Left ventricle myocardium inferior (tissue), 1 donor: ENCODE measurements around the gene AGTR1. TPM values are rescaled to one million over a fixed set of nuclear protein-coding genes. Genes with fewer than 3 reads are reported as not detected.

ENCODE experiments used
- DNase-seq: peaks from one replicate; pipeline ENCODE4 v3.0.0-alpha.2; 2020
- H3K27ac ChIP-seq: fragments of 200-600 bp; replicated peaks from 2 replicates; pipeline ENCODE4 v1.8.0; 2021
- H3K27me3 ChIP-seq: fragments of 200-600 bp; 2 replicates; pipeline ENCODE4 v1.8.0; 2021; ENCODE audit warnings: low read depth
- H3K36me3 ChIP-seq: fragments of 200-600 bp; 2 replicates; pipeline ENCODE4 v1.8.0; 2021
- H3K4me1 ChIP-seq: fragments of 200-600 bp; 2 replicates; pipeline ENCODE4 v1.8.0; 2021
- H3K4me3 ChIP-seq: fragments of 200-600 bp; 2 replicates; pipeline ENCODE4 v1.8.0; 2021; ENCODE audit warnings: mild to moderate bottlenecking, moderate library complexity
- H3K9me3 ChIP-seq: fragments of 200-600 bp; replicated peaks from 2 replicates; pipeline ENCODE4 v1.8.0; 2021
- CTCF ChIP-seq: fragments of 200-600 bp; IDR thresholded peaks from 2 replicates; pipeline ENCODE4 v1.8.0; 2021; ENCODE audit warnings: antibody characterized with exemption, mild to moderate bottlenecking, borderline replicate concordance
- intact Hi-C: fragments of 100-400 bp; cut with micrococcal nuclease; formaldehyde crosslinking; loops from one replicate; pipeline ENCODE4 v1.11.0; 2022
- total RNA-seq: library from RNA; stranded (reverse); fragmentation: NEBNext Ultra II Directional; extraction: Animal tissue kit (Norgen Biotek cat#: 25700); gene quantifications from one replicate; pipeline ENCODE4 v1.2.1, GENCODE V29; 2021
- donor health status: DM: no; HTN: yes; CAD: no; lungs with severe emphysema.

AGTR1 gene
- total RNA-seq, 1 donor from 2014 or later = 1.2 TPM

DNA sequence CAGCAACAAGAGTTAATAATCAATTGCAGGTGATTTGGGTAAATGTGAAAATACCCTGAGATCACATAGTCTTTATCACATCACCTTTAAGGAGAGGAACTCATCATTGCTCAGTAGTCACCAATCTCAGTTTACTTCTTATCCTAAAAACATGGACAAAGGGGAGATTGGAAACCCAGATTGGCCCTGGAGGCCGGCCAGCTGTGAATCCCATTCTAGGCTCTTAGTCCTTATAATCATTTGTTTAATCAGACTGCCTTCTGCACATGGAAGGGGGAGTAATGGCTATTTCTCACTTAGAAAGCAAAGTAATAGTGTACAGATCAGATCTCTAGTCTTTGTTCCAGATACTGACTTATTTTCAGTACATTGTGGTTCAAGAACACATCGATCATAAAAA is 92.7 kb downstream of the AGTR1 start:
- Histone ChIP-seq H3K36me3 (no peaks in the 10 kb centered on the region), H3K9me3 (peaks cover 9% of the 10 kb centered on the region), H3K4me1 (no peaks in the 10 kb centered on the region), H3K4me3 (no peak overlapping the region), H3K27ac (peak overlapping the region; percentile 1), H3K27me3 (no peaks in the 10 kb centered on the region)
- intact Hi-C loops = no loop called here
- no peak for TF ChIP-seq CTCF
- DNase-seq = no peak

DNA sequence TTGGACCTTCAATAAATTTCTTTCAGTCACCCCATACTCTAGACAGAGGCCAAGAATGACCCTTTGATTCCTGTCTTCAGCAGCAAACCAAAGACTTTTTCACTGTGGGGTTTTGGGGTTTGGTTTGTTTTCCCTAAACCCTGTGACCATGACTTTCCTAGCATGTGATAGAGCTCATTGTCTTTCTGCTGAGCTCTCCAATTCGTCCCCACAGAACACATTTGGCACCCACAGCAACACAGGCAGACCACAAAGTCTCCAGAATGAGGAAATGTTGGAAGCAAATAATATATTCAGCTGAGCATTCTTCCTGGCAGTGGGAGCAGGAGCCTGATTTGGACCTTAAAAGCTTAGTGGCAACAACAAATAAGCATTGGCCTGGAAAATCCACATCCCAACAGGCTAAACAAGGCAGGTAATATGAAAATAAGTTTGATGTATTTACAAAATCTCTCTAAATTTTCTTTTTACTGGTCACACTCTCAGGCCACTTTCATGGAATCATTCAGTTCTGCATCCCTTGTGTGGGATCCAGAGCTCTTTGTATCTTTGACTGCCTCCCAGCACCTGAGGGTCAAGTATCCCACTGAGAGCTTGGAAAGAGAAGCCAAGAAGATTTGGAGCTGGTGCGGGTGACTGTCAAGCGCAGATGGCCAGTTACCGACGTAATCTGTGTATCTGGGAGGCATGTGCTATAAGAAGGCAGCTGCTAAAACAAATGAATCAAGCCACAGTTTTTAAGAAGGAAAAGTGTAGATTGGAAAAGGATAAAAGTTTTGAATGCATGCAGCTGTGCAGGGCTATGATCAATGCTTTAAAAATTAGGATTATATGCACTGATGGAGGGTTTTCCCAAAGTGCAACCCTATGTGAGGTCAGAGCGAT is 93.4 kb downstream of the AGTR1 start:
- no peaks in the 10 kb centered on the region for H3K4me1 ChIP-seq
- peaks cover 6% of the 10 kb centered on the region for H3K9me3 ChIP-seq
- H3K4me3 ChIP-seq = no peak overlapping the region
- no peaks in the 10 kb centered on the region for H3K36me3 ChIP-seq
- H3K27ac ChIP-seq = peak overlapping the region; percentile 1
- TF ChIP-seq CTCF = no peak
- no peak for DNase-seq
- H3K27me3 ChIP-seq = no peaks in the 10 kb centered on the region
- intact Hi-C loops = no loop called here

- no peak for TF ChIP-seq CTCF
- Histone ChIP-seq H3K27me3 (no peaks in the 10 kb centered on the region), H3K27ac (no peak overlapping the region), H3K4me1 (no peaks in the 10 kb centered on the region), H3K36me3 (no peaks in the 10 kb centered on the region), H3K4me3 (no peak overlapping the region), H3K9me3 (no peaks in the 10 kb centered on the region)
- DNase-seq = no peak
- intact Hi-C loops = no loop called here
Measured at GRCh38 chr3:148791920-148792319, 94.2 kb downstream of the AGTR1 start.

DNA sequence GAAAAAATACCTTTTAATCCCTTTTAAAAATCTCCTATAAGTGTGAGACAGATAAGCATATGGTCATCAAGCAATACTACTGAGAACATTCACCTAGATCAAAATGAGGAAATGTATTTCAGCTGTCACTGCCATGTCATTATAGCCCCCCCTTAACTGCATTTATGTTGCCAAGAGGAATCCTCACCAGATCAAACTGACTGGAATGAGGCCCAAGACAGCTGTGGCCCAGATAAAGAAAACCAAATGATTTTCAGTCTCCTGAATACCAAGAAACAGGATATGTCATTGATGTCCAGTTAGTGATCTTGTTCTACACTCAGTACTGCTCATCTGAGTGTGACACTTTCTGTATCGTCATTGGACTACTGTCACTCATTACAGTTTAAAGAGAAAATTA is 94.8 kb downstream of the AGTR1 start:
- H3K4me1 ChIP-seq = no peaks in the 10 kb centered on the region
- no peaks in the 10 kb centered on the region for H3K27me3 ChIP-seq
- no peak for TF ChIP-seq CTCF
- no peaks in the 10 kb centered on the region for H3K36me3 ChIP-seq
- no peak overlapping the region for H3K27ac ChIP-seq
- DNase-seq = no peak
- H3K9me3 ChIP-seq = no peaks in the 10 kb centered on the region
- intact Hi-C loops = no loop called here
- no peak overlapping the region for H3K4me3 ChIP-seq

Other genes starting within 250 kb of the AGTR1 start
- gene CPB1, start 129.9 kb downstream of the AGTR1 start, total RNA-seq = not detected
- 1.4 TPM for gene CPA3, start 167.4 kb downstream of the AGTR1 start, total RNA-seq